DOHH2 (cell line): ENCODE results near the gene FRAS1.

Source experiments
- H3F3A ChIP-seq: fragments of 200-600 bp; sonication (generic), shearing (Covaris generic); 2 replicates; pipeline ENCODE4 v1.6.0; 2016; ENCODE audit warnings: antibody characterized with exemption, mild to moderate bottlenecking; ENCODE audit not compliant: control insufficient read depth, insufficient read depth
- H3K27ac ChIP-seq: fragments of 200-600 bp; sonication (generic); 2 replicates; pipeline ENCODE4 v1.5.1; 2014; ENCODE audit warnings: low read depth, mild to moderate bottlenecking, low read length, moderate library complexity
- H3K27me3 ChIP-seq: fragments of 200-600 bp; sonication (generic); 2 replicates; pipeline ENCODE4 v1.6.1; 2014; ENCODE audit warnings: mild to moderate bottlenecking, low read length, mixed read lengths; ENCODE audit not compliant: control insufficient read depth
- H3K36me3 ChIP-seq: fragments of 200-600 bp; sonication (generic); 2 replicates; pipeline ENCODE4 v1.6.1; 2014; ENCODE audit warnings: mild to moderate bottlenecking, low read length, moderate library complexity, mixed read lengths; ENCODE audit not compliant: control insufficient read depth
- H3K4me1 ChIP-seq: fragments of 200-600 bp; sonication (generic); 2 replicates; pipeline ENCODE4 v1.6.1; 2014; ENCODE audit warnings: mild to moderate bottlenecking, low read length, mixed read lengths; ENCODE audit not compliant: control insufficient read depth
- H3K4me2 ChIP-seq: fragments of 200-600 bp; sonication (generic); 2 replicates; pipeline ENCODE4 v1.6.0; 2014; ENCODE audit warnings: mild to moderate bottlenecking, low read length, moderate library complexity
- H3K4me3 ChIP-seq: fragments of 200-600 bp; sonication (generic); 2 replicates; pipeline ENCODE4 v1.5.1; 2014; ENCODE audit warnings: mild to moderate bottlenecking, low read length, mixed read lengths
- H3K79me2 ChIP-seq: fragments of 200-600 bp; sonication (generic); 2 replicates; pipeline ENCODE4 v1.6.1; 2014; ENCODE audit warnings: mild to moderate bottlenecking, low read length, mixed read lengths; ENCODE audit not compliant: control insufficient read depth
- H3K9me2 ChIP-seq: fragments of 200-600 bp; sonication (generic); replicated peaks from 2 replicates; pipeline ENCODE4 v1.6.1; 2014; ENCODE audit warnings: mild to moderate bottlenecking, low read length, mixed read lengths; ENCODE audit not compliant: control insufficient read depth
- H3K9me3 ChIP-seq: fragments of 200-600 bp; sonication (generic); 2 replicates; pipeline ENCODE4 v1.6.1; 2014; ENCODE audit warnings: antibody characterized with exemption, low read length, mixed read lengths; ENCODE audit not compliant: control insufficient read depth, insufficient read depth
- H4K20me1 ChIP-seq: fragments of 200-600 bp; sonication (generic); 2 replicates; pipeline ENCODE4 v1.6.0; 2014; ENCODE audit warnings: low read depth, mild to moderate bottlenecking, antibody characterized with exemption, low read length, moderate library complexity; ENCODE audit not compliant: control insufficient read depth, insufficient read depth
- CTCF ChIP-seq: fragments of 200-600 bp; sonication (generic); IDR thresholded peaks from one replicate; pipeline ENCODE4 v1.5.1; 2014; ENCODE audit warnings: antibody characterized with exemption, mild to moderate bottlenecking, low read depth, low read length; ENCODE audit not compliant: poor library complexity, severe bottlenecking
- EZH2phosphoT487 ChIP-seq: fragments of 200-600 bp; sonication (generic); IDR thresholded peaks from 2 replicates; pipeline ENCODE4 v1.6.1; 2017; ENCODE audit warnings: borderline replicate concordance, mild to moderate bottlenecking, antibody characterized with exemption, low read length, moderate library complexity, mixed read lengths

The FRAS1 gene

GRCh38 chr4:78477276-78477675 is 420.2 kb downstream of the FRAS1 start:
- no peaks in the 10 kb centered on the region for H3K9me3 ChIP-seq
- no peak overlapping the region for H3K4me2 ChIP-seq
- H3K79me2 ChIP-seq: no peaks in the 10 kb centered on the region
- no peaks in the 10 kb centered on the region for H3K36me3 ChIP-seq
- no peaks in the 10 kb centered on the region for H3K4me1 ChIP-seq
- no peak overlapping the region for H3K27ac ChIP-seq
- H3K4me3 ChIP-seq: no peak overlapping the region
- no peaks in the 10 kb centered on the region; the same call in 1 of the 2 replicates for H3K9me2 ChIP-seq
- no peak for TF ChIP-seq EZH2phosphoT487
- TF ChIP-seq CTCF: no peak
- no peaks in the 10 kb centered on the region for H3K27me3 ChIP-seq
- H3F3A ChIP-seq: no peaks in the 10 kb centered on the region
- no peaks in the 10 kb centered on the region for H4K20me1 ChIP-seq

- no peaks in the 10 kb centered on the region for H4K20me1 ChIP-seq
- H3K4me1 ChIP-seq: no peaks in the 10 kb centered on the region
- H3K9me2 ChIP-seq: no peaks in the 10 kb centered on the region
- no peaks in the 10 kb centered on the region for H3K36me3 ChIP-seq
- H3F3A ChIP-seq: no peaks in the 10 kb centered on the region
- no peak overlapping the region for H3K4me2 ChIP-seq
- H3K4me3 ChIP-seq: no peak overlapping the region
- H3K27me3 ChIP-seq: no peaks in the 10 kb centered on the region; the same call in 1 of the 2 replicates
- H3K79me2 ChIP-seq: no peaks in the 10 kb centered on the region
- no peaks in the 10 kb centered on the region for H3K9me3 ChIP-seq
- TF ChIP-seq EZH2phosphoT487 (no peak), CTCF (no peak)
- H3K27ac ChIP-seq: no peak overlapping the region
Observed at GRCh38 chr4:78478523-78478922, 421.4 kb downstream of the FRAS1 start.

GRCh38 chr4:78480286-78480685 is 423.2 kb downstream of the FRAS1 start:
- no peak overlapping the region for H3K4me3 ChIP-seq
- H3K27me3 ChIP-seq: no peaks in the 10 kb centered on the region; the same call in 1 of the 2 replicates
- H3K4me2 ChIP-seq: no peak overlapping the region
- H3K79me2 ChIP-seq: no peaks in the 10 kb centered on the region
- no peaks in the 10 kb centered on the region for H3F3A ChIP-seq
- no peaks in the 10 kb centered on the region for H3K9me2 ChIP-seq
- no peaks in the 10 kb centered on the region for H4K20me1 ChIP-seq
- no peaks in the 10 kb centered on the region for H3K4me1 ChIP-seq
- H3K36me3 ChIP-seq: no peaks in the 10 kb centered on the region
- no peaks in the 10 kb centered on the region for H3K9me3 ChIP-seq
- no peak overlapping the region for H3K27ac ChIP-seq
- no peak for TF ChIP-seq EZH2phosphoT487

GRCh38 chr4:78481180-78481579 is 424.1 kb downstream of the FRAS1 start:
- Histone ChIP-seq H3K79me2 (no peaks in the 10 kb centered on the region), H3K4me1 (no peaks in the 10 kb centered on the region), H4K20me1 (no peaks in the 10 kb centered on the region), H3K36me3 (no peaks in the 10 kb centered on the region), H3K9me3 (no peaks in the 10 kb centered on the region), H3K27ac (no peak overlapping the region), H3K27me3 (no peaks in the 10 kb centered on the region; the same call in 1 of the 2 replicates), H3K4me3 (no peak overlapping the region), H3K9me2 (no peaks in the 10 kb centered on the region), H3K4me2 (no peak overlapping the region), H3F3A (no peaks in the 10 kb centered on the region)
- TF ChIP-seq CTCF: no peak
- TF ChIP-seq EZH2phosphoT487: no peak
